ENCODE measurements around the gene SNX30.

- TF ChIP-seq CTCF (IDR thresholded peaks at IDR 0.05) (no peak), EP300 (IDR thresholded peaks at IDR 0.05) (no peak), POLR2A (IDR thresholded peaks at IDR 0.05; ENCODE audit: low read depth) (no peak)
Measured at GRCh38 chr9:112719241-112719691, 31.3 kb upstream of the SNX30 start.
